ENCODE measurements around the gene CELF6.

DNA sequence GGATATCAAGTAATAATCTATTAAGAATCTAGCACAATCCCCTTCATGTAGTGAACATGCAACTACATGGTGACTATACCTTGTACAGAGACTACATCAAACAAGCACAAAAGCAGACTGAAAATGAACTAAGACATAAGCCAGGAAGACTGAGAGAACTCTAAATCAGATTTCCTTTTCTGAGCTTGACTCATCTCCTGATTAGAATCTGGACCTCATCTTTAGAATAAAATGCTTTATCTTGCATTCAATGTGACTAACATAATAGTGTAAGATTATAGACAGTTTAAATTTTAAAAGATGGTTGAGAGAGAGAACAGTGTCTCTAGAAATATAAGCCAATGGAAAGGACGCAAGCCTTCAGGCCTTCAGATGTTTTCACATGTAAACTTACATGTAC lies 71.4 kb downstream of the CELF6 start:
- no peak for TF ChIP-seq CREB1 (IDR thresholded peaks at IDR 0.05; ENCODE audit: low read depth)
- TF ChIP-seq EP300 (IDR thresholded peaks at IDR 0.05; ENCODE audit: borderline replicate concordance) = no peak
- no peak for TF ChIP-seq CEBPB (IDR thresholded peaks at IDR 0.05)
- TF ChIP-seq TAF1 (IDR thresholded peaks at IDR 0.05; ENCODE audit: low read depth) = no peak
- TF ChIP-seq REST (IDR thresholded peaks at IDR 0.05; ENCODE audit: low read depth) = no peak
- no peak for TF ChIP-seq ZBTB7A (IDR thresholded peaks at IDR 0.05; ENCODE audit: low read depth)
- no peak for TF ChIP-seq YY1 (IDR thresholded peaks at IDR 0.05; ENCODE audit: low read depth)
- no peak for TF ChIP-seq TCF12 (IDR thresholded peaks at IDR 0.05; ENCODE audit: low read depth)
- no peak for TF ChIP-seq RAD21 (IDR thresholded peaks at IDR 0.05; ENCODE audit: low read depth)
- no peak for TF ChIP-seq TEAD4 (IDR thresholded peaks at IDR 0.05)
- no peak for TF ChIP-seq EGR1 (IDR thresholded peaks at IDR 0.05)
- TF ChIP-seq, protein P1, sequence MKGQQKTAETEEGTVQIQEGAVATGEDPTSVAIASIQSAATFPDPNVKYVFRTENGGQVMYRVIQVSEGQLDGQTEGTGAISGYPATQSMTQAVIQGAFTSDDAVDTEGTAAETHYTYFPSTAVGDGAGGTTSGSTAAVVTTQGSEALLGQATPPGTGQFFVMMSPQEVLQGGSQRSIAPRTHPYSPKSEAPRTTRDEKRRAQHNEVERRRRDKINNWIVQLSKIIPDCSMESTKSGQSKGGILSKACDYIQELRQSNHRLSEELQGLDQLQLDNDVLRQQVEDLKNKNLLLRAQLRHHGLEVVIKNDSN (IDR thresholded peaks at IDR 0.05) = no peak
- TF ChIP-seq NFIC (IDR thresholded peaks at IDR 0.05) = no peak
- TF ChIP-seq, protein P2, sequence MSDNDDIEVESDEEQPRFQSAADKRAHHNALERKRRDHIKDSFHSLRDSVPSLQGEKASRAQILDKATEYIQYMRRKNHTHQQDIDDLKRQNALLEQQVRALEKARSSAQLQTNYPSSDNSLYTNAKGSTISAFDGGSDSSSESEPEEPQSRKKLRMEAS (IDR thresholded peaks at IDR 0.05) = no peak

Data from Ishikawa (cell line).